Esophagus muscularis mucosa (tissue), 4 donors: ENCODE data around the gene CAPN14. TPM values are rescaled to one million over a fixed set of nuclear protein-coding genes. Genes with fewer than 3 reads are reported as not detected.

ENCODE experiments used
- DNase-seq: peaks from one replicate; pipeline ENCODE4 v3.0.0-alpha.2; 2017; ENCODE audit errors: extremely low spot score
- H3K27ac ChIP-seq, 4 donors: fragments of 200-600 bp; sonication (generic); replicated peaks in 1 of 4; 1 replicate in 3 of 4; 2 replicates in 1 of 4; pipeline ENCODE4 v1.5.1; 2016 to 2019; ENCODE audit warnings: mild to moderate bottlenecking in 1 of 4
- H3K27me3 ChIP-seq, 4 donors: fragments of 200-600 bp; sonication (generic); one replicate each; pipeline versions ENCODE4 v1.5.1 to v1.6.0; 2016 to 2019
- H3K36me3 ChIP-seq, 4 donors: fragments of 200-600 bp; sonication (generic); one replicate each; pipeline ENCODE4 v1.5.1; 2016 to 2019
- H3K4me1 ChIP-seq, 4 donors: fragments of 200-600 bp; sonication (generic); one replicate each; pipeline ENCODE4 v1.5.1; 2016 to 2019
- H3K4me3 ChIP-seq, 4 donors: fragments of 200-600 bp; sonication (generic); 1 replicate in 2 of 4; 2 replicates in 2 of 4; pipeline ENCODE4 v1.5.1; 2016 to 2019; ENCODE audit warnings: mild to moderate bottlenecking in 4 of 4, moderate library complexity in 1 of 4
- H3K9me3 ChIP-seq, 4 donors: fragments of 200-600 bp; sonication (generic); 1 replicate in 3 of 4; 2 replicates in 1 of 4; pipeline ENCODE4 v1.5.1; 2016 to 2019
- EP300 ChIP-seq: sonication (generic); formaldehyde crosslinking; IDR thresholded peaks from one replicate; pipeline ENCODE4 v1.6.1; 2017; ENCODE audit warnings: antibody characterized with exemption
- POLR2A ChIP-seq: fragments of 450-650 bp; IDR thresholded peaks from one replicate; pipeline ENCODE4 v1.6.1; 2017; ENCODE audit warnings: antibody characterized with exemption, moderate library complexity, mild to moderate bottlenecking, low read depth
- POLR2AphosphoS5 ChIP-seq, 2 donors: sonication (generic); formaldehyde crosslinking; IDR thresholded peaks; one replicate each; pipeline ENCODE4 v1.6.1; 2017; ENCODE audit warnings: antibody characterized with exemption in 2 of 2
- WGBS: methylation state at CpG from one replicate; pipeline ENCODE4 v1.1.5; 2018; 5-methylcytosine and 5-hydroxymethylcytosine counted together
- intact Hi-C: fragments of 100-400 bp; cut with DNase I; formaldehyde crosslinking; loops from one replicate; pipeline ENCODE4 v1.15.1; 2023
- total RNA-seq, 4 donors: library from RNA; depleted of rRNA; stranded (reverse); fragments of >200 nt; gene quantifications; one replicate each; pipeline versions ENCODE4 v1.1.0 to v1.2.1, GENCODE V29; 2016
- TF ChIP-seq, protein P1 (sequence below), 3 experiments: fragments of 200-600 bp in 2 of 3; fragments of 450-650 bp in 1 of 3; sonication (generic) in 2 of 3; IDR thresholded peaks; one replicate each; pipeline ENCODE4 v1.5.1; 2017 to 2019; ENCODE audit warnings: antibody characterized with exemption in 3 of 3, mild to moderate bottlenecking in 2 of 3, moderate library complexity in 1 of 3

The CAPN14 gene
- total RNA-seq, 4 donors from 2014 or later: 0.42 TPM; not detected in 3

DNA sequence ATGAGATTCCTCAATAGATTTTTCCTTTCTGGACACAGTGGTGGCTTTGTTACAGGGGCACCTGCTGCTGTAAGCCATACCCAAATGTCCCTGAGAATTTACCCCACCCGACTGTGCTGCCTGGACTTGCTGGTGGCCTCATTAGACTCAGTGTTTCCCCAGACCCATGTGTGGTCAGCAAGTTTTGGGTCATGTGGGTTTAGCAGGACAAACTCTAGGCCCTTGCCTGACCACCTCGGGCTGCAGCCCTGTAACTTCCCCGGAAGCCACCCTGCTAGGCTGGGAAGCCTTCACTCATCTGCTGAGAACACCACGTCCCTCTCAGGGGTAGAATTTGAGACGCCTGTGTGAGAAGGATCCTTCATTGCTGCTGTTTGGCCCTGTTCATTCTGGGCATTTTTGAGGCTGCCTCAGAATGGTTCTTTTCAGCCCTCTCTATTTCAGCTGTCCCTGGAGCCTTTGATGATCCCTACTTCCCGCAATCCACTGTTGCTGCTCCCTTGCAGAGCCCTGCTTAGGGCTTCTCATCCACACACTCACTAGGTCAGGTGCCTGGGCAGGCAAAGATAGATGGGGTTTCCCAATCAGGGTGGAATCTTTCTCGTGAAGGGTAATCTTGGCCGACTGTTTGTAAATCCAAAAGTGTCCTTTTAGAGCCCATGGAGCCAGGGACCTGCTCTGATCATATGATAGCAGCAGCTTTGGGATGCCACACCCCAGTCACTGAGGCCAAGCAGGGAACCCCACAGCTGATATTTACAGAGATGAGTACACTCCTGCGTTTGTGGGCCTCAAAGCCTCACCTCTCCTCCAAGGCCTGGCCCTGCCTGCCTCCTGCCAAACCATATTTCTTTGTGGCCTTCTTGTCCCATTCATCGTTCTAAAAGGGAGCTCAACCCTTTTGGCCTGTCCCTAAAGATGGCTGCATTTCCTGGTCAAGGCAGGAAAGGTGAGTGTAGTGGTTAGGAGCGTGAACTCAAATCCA is 23.4 kb upstream of the CAPN14 start:
- Histone ChIP-seq H3K27ac (peak overlapping the region in 2 of 4 donors; percentile 35 to 39), H3K36me3 (peaks cover 0 to 12% (median 6%) of the 10 kb centered on the region in 4 donors), H3K4me3 (no peak overlapping the region), H3K9me3 (no peaks in the 10 kb centered on the region), H3K4me1 (peaks cover 10 to 34% (median 24%) of the 10 kb centered on the region in 4 donors), H3K27me3 (no peaks in the 10 kb centered on the region)
- intact Hi-C loops: no loop called here
- WGBS: 85% methylated on average over 7 of the region's 11 CpGs
- DNase-seq: no peak
- TF ChIP-seq, protein P1, sequence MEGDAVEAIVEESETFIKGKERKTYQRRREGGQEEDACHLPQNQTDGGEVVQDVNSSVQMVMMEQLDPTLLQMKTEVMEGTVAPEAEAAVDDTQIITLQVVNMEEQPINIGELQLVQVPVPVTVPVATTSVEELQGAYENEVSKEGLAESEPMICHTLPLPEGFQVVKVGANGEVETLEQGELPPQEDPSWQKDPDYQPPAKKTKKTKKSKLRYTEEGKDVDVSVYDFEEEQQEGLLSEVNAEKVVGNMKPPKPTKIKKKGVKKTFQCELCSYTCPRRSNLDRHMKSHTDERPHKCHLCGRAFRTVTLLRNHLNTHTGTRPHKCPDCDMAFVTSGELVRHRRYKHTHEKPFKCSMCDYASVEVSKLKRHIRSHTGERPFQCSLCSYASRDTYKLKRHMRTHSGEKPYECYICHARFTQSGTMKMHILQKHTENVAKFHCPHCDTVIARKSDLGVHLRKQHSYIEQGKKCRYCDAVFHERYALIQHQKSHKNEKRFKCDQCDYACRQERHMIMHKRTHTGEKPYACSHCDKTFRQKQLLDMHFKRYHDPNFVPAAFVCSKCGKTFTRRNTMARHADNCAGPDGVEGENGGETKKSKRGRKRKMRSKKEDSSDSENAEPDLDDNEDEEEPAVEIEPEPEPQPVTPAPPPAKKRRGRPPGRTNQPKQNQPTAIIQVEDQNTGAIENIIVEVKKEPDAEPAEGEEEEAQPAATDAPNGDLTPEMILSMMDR (IDR thresholded peaks at IDR 0.05): no peak
- TF ChIP-seq EP300: no peak

DNA sequence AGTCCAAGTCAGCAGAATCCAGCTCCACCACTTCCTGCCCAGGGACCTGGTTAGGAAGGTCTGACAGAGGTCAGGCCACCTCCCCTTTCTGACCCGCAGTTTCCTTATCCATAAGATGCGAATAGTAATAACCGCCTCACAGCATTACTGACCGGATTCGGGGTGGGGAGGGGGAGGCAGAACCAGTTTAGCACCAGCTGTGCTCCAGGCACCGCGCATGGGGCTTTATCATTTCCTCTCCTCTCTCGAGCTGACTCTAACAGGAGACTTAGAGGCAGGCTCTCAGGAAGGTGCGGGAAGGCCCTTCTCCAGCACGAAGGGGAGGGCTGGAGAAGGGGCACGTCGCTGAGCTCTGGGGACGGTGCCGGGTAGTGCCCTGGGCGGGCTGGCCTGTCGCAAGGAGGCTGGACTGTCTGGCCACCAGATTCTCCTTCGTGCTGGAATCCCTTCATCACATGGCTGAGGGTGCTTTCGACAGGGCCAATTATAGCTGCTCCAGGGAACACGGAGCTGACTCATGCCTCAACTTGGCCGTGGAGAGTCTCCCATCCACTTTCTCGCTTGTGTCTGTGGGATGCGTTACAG is 22.4 kb upstream of the CAPN14 start:
- intact Hi-C loops: no loop called here
- Histone ChIP-seq H3K27me3 (no peaks in the 10 kb centered on the region), H3K4me3 (peak overlapping the region in 1 of 4 donors; percentile 3), H3K36me3 (peaks cover 0 to 7% (median 5%) of the 10 kb centered on the region in 4 donors), H3K9me3 (no peaks in the 10 kb centered on the region), H3K27ac (peak overlapping the region; percentile 39 to 53 (median 43)), H3K4me1 (peaks cover 16 to 41% (median 31%) of the 10 kb centered on the region in 4 donors)
- DNase-seq: no peak
- TF ChIP-seq POLR2AphosphoS5 (IDR thresholded peaks at IDR 0.05) (peak in 1 of 2 donors; percentile 28), EP300 (no peak)
- TF ChIP-seq, protein P1 (IDR thresholded peaks at IDR 0.05): no peak
- WGBS: 72% methylated on average over 21 of the region's 22 CpGs

DNA sequence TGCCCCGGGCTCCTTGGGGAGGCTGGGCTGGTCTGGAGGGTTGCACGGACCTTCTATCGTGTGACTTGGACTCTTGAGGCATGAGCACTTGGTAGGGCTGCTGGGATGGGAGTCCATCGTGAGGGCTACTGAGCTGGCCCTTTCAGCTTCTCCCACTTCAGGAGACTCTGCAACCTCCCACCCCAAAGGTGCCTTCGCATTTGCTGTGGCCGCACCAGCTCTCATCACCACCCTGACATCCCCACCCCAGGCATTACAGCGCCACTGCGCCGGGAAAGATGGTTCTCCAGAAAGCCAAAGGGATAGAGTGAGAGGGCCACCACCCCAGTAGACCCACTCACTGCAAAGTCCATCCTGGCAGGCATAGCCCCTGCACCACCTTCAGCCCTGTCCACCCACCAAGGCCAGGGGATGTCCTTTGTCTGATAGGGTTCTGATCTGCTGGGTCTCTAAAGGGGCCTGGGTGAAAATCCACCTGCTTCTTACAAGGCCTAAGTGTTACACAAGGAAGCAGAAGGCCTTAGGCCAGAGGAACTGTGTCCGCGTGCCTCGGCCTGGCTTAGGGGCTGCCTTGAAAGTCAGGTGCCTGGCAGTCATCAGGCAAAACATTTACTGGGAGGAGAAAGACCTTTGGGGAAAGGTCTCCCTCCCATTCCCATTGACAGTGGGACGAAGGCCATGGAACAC is 21.7 kb upstream of the CAPN14 start:
- Histone ChIP-seq H3K9me3 (no peaks in the 10 kb centered on the region), H3K4me1 (peaks cover 22 to 46% (median 36%) of the 10 kb centered on the region in 4 donors), H3K4me3 (no peak overlapping the region), H3K36me3 (peaks cover 0 to under 1% (median 0%) of the 10 kb centered on the region in 4 donors), H3K27me3 (no peaks in the 10 kb centered on the region), H3K27ac (peak overlapping the region; percentile 39 to 53 (median 43))
- intact Hi-C loops: no loop called here
- DNase-seq: no peak
- no peak for TF ChIP-seq EP300
- TF ChIP-seq, protein P1 (IDR thresholded peaks at IDR 0.05): no peak
- no peak for TF ChIP-seq POLR2AphosphoS5 (IDR thresholded peaks at IDR 0.05)
- TF ChIP-seq POLR2A: no peak
- WGBS: 70% methylated on average over 8 of the region's 13 CpGs

DNA sequence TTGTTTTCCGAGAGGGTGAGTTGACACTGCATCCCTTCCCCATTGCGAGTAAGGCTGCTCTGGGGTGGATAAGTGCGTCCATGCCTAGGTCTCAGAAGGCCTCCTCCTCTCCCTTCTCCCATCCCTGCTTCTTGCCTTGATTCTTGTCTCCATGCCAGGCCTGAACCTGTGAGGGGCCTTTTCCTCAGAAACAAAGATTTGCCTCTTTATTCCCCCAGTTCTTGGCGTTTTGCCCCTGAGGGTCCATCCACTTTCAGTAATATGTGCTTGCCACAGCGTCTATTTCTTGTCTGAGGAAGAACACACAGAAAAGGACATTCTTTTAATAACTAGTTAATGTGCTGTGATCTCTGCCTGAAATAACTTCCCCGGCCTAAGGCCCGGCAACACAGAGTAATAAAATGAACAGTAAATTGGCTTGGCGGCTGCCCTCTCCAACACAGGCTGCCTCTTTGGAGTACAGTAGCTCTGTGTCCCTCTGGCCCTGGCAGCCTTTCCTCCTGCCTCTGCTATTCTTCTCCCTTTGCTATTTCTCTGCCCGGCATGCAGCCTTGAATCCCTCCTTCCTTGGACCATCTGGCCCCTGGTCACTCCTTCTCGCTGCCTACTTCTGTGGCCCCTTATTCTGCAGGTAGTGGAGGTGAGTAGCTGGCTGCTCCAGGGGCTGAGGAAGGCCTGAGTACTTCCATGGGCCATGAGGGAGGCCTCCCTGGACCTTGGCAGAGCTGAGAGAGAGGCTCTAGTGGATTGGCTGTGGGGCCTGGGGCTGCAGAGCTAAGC is 21.0 kb upstream of the CAPN14 start:
- peaks cover 27 to 53% (median 40%) of the 10 kb centered on the region in 4 donors for H3K4me1 ChIP-seq
- DNase-seq: no peak
- no peaks in the 10 kb centered on the region for H3K27me3 ChIP-seq
- intact Hi-C loops: no loop called here
- no peaks in the 10 kb centered on the region for H3K9me3 ChIP-seq
- no peaks in the 10 kb centered on the region for H3K36me3 ChIP-seq
- TF ChIP-seq POLR2AphosphoS5 (IDR thresholded peaks at IDR 0.05): no peak
- TF ChIP-seq, protein P1 (IDR thresholded peaks at IDR 0.05): no peak
- no peak for TF ChIP-seq POLR2A
- no peak for TF ChIP-seq EP300
- H3K27ac ChIP-seq: peak overlapping the region in 1 of 4 donors; percentile 39
- WGBS: 80% methylated on average over 10 of the region's 10 CpGs
- H3K4me3 ChIP-seq: no peak overlapping the region
